NCI-H345 treated with DMSO at 0.1 percent for 48 hours (cell line): ENCODE data around the gene SLC22A16.

Experiments
- DNase-seq: peaks from one replicate; lab custom pipeline; 2025; ENCODE audit not compliant: unreplicated experiment; lab: John Stamatoyannopoulos, UW

The SLC22A16 gene

GRCh38 chr6:110448846-110449540, 27.4 kb downstream of the SLC22A16 start:
- DNase-seq, result no peak

GRCh38 chr6:110447761-110448160, 28.7 kb downstream of the SLC22A16 start:
- no peak for DNase-seq

- DNase-seq, result no peak
These were observed 30.0 kb downstream of the SLC22A16 start for GRCh38 chr6:110446405-110446804.

GRCh38 chr6:110440026-110440425, 36.4 kb downstream of the SLC22A16 start:
- no peak for DNase-seq

- DNase-seq, result no peak
These were observed 37.1 kb downstream of the SLC22A16 start for GRCh38 chr6:110439356-110439755.

- DNase-seq, result no peak
These were observed 41.3 kb downstream of the SLC22A16 start for GRCh38 chr6:110434961-110435602.

- no peak for DNase-seq
These were observed 44.0 kb downstream of the SLC22A16 start for GRCh38 chr6:110432285-110432900.

GRCh38 chr6:110430741-110431140, 45.7 kb downstream of the SLC22A16 start:
- no peak for DNase-seq

- DNase-seq, result no peak
These were observed 46.2 kb downstream of the SLC22A16 start for GRCh38 chr6:110430236-110430635.

- DNase-seq, result no peak
These were observed 48.3 kb downstream of the SLC22A16 start for GRCh38 chr6:110428153-110428552.

GRCh38 chr6:110425816-110426215, 50.6 kb downstream of the SLC22A16 start:
- DNase-seq, result no peak

- DNase-seq, result no peak
These were observed 54.0 kb downstream of the SLC22A16 start for GRCh38 chr6:110422444-110422822.

- DNase-seq, result no peak
These were observed 54.5 kb downstream of the SLC22A16 start for GRCh38 chr6:110421749-110422443.

GRCh38 chr6:110419028-110419739, 57.2 kb downstream of the SLC22A16 start:
- no peak for DNase-seq

- DNase-seq, result no peak
These were observed 57.8 kb downstream of the SLC22A16 start for GRCh38 chr6:110418594-110418993.

- no peak for DNase-seq
These were observed 61.1 kb downstream of the SLC22A16 start, which contains the start of gene DDO for GRCh38 chr6:110415086-110415916. Gene DDO, minus strand, starts transcription at chr6:110415575. Its CDS starts 2,113 bp downstream, at chr6:110413462.

- no peak for DNase-seq
These were observed 61.7 kb downstream of the SLC22A16 start for GRCh38 chr6:110414669-110415068.

GRCh38 chr6:110412360-110412759, 64.1 kb downstream of the SLC22A16 start:
- no peak for DNase-seq

- no peak for DNase-seq
These were observed 65.9 kb downstream of the SLC22A16 start for GRCh38 chr6:110410511-110410910.

GRCh38 chr6:110409794-110410193, 66.6 kb downstream of the SLC22A16 start:
- DNase-seq, result no peak
